NCI-H774 (cell line): ENCODE measurements around the gene HDDC2.

ENCODE experiments used
- DNase-seq: peaks from one replicate; lab custom pipeline; 2025; lab: John Stamatoyannopoulos, UW

HDDC2 gene

DNA sequence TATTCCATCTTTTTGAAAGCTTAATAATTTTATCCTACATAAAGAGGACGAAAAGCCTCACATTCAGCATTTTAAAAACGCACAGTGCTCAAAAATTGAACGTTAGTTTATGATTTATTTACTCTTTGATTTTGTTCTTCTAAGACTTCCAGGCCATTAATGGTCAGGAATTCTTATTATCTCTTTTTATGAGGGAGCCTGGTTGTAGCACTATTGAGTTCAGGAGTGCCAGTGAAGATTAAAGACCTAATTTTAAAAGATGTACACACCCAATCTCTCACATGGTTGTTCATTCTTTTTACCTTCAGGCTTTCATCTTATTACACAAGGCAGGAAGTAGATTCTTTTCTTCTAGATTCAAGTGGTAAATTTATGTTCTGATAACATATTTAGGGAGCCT is 68.6 kb downstream of the HDDC2 start:
- no peak for DNase-seq

DNA sequence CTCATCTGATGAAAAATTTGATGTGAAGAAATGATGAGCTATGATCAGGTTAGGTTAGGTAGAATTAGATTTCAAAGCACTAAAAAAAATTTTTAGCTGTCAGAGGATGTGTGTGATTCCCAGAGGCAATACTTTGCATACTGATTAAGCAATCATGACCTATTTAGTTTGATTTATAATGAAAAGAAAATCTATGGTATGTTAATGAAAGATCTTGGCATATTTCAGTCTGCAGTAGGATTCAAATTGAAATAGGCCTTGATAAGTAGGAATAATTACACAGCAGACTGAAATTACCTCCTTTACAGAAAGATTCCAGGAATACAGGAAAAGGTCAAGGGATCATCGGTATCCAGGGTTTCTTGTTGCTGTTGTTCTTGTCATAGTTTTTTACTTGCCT is 69.3 kb downstream of the HDDC2 start:
- no peak for DNase-seq

GRCh38 chr6:125231574-125232343 is 70.0 kb downstream of the HDDC2 start:
- no peak for DNase-seq

DNA sequence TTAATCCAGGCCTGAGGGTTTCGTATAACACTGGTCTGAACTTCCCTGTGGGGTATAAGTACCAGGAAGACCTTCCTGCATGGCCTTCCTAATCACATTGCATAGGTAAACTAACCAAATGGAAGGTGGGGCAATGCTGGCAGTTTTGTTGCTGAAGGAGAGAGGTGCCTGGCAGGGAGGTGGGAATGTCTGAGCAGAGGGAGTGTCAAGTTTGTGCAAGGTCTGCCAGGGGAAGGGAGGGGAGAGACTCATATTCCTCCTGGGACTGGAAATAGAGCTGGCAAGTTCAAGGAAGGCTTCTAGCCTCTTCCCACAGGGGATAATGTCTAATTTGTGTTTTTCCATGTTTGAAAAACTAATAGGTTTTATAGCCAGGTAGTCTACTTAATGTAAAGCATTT is 70.6 kb downstream of the HDDC2 start:
- DNase-seq: no peak

GRCh38 chr6:125230674-125231073 is 71.1 kb downstream of the HDDC2 start:
- DNase-seq: no peak

DNA sequence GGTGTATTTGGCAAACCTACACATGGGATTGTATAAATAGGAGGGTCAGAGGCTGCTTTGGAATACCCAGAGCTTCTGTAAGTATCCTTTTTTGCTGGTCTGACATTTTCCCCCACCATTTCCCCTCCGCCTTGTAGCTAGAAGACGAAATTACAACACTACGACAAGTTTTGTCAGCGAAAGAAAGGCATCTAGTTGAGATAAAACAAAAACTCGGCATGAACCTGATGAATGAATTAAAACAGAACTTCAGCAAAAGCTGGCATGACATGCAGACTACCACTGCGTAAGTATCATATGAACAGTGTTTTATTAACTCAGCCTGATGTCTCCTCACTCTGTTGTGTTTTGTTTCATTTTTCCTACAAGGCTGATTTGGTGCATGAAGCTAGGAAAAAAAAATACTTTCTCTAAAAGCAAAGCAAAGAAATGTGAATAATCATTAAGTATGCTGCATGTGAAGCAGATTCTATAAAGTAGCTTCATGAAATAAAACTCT is 72.7 kb downstream of the HDDC2 start:
- DNase-seq: no peak

DNA sequence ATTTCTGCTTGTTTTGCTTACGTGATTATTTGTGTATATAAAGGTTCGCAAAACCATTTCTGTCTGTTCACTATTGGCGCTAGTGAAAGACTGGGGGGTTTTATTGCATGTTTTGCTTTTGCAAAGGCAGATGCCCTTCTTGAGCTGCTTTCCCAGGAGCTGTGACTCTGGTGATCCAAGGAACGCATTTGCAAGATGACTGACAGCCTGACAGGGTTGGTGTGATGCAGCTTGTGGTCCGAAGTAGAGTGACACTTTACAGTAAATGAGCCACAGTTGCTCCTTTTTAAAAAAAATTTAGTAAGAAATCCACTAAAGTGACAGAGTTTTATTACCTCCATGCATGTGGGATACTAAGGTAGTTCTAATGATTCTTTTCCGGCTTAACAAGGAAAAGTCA is 74.5 kb downstream of the HDDC2 start:
- no peak for DNase-seq
